GM23248 (cell line): Measurements from ENCODE around the gene GAS2. TPM values are rescaled to one million over a fixed set of nuclear protein-coding genes. Genes with fewer than 3 reads are reported as not detected.

Experiments used
- DNase-seq: peaks from one replicate; pipeline ENCODE4 v3.0.0-alpha.2; 2015
- H2AFZ ChIP-seq: fragments of 200-600 bp; sonication (generic); 2 replicates; pipeline ENCODE4 v1.6.1; 2016; ENCODE audit warnings: antibody characterized with exemption
- H3F3A ChIP-seq: fragments of 200-600 bp; sonication (generic); 2 replicates; pipeline ENCODE4 v1.6.1; 2016; ENCODE audit warnings: mild to moderate bottlenecking, antibody characterized with exemption, mixed run types; ENCODE audit not compliant: insufficient read depth
- H3K27ac ChIP-seq: fragments of 200-600 bp; sonication (generic); 2 replicates; pipeline ENCODE4 v1.5.1; 2016; ENCODE audit warnings: mild to moderate bottlenecking
- H3K27me3 ChIP-seq: fragments of 200-600 bp; sonication (generic); replicated peaks from 2 replicates; pipeline ENCODE4 v1.6.1; 2016; ENCODE audit warnings: mild to moderate bottlenecking; ENCODE audit not compliant: insufficient read depth
- H3K36me3 ChIP-seq: fragments of 200-600 bp; sonication (generic); 2 replicates; pipeline ENCODE4 v1.6.1; 2016; ENCODE audit warnings: low read depth, mild to moderate bottlenecking
- H3K4me1 ChIP-seq: fragments of 200-600 bp; sonication (generic); 2 replicates; pipeline ENCODE4 v1.6.1; 2016; ENCODE audit warnings: mild to moderate bottlenecking; ENCODE audit not compliant: insufficient read depth
- H3K4me2 ChIP-seq: fragments of 200-600 bp; sonication (generic); one replicate; pipeline ENCODE4 v1.6.1; 2016; ENCODE audit warnings: mild to moderate bottlenecking; ENCODE audit not compliant: unreplicated experiment
- H3K4me3 ChIP-seq: fragments of 200-600 bp; sonication (generic); 2 replicates; pipeline ENCODE4 v1.5.1; 2016; ENCODE audit warnings: mild to moderate bottlenecking
- H3K79me2 ChIP-seq: fragments of 200-600 bp; sonication (generic); 2 replicates; pipeline ENCODE4 v1.6.1; 2016; ENCODE audit warnings: mild to moderate bottlenecking; ENCODE audit not compliant: insufficient read depth
- H3K9ac ChIP-seq: fragments of 200-600 bp; sonication (generic); 2 replicates; pipeline ENCODE4 v1.6.1; 2016; ENCODE audit warnings: mild to moderate bottlenecking
- H3K9me2 ChIP-seq: fragments of 200-600 bp; sonication (generic); 2 replicates; pipeline ENCODE4 v1.6.1; 2016; ENCODE audit warnings: mixed run types, mild to moderate bottlenecking, moderate library complexity; ENCODE audit not compliant: insufficient read depth
- H3K9me3 ChIP-seq: fragments of 200-600 bp; sonication (generic); one replicate; pipeline ENCODE4 v1.6.1; 2017; ENCODE audit warnings: low read depth
- H4K20me1 ChIP-seq: fragments of 200-600 bp; sonication (generic); 2 replicates; pipeline ENCODE4 v1.6.0; 2016; ENCODE audit not compliant: insufficient read depth
- EZH2 ChIP-seq: fragments of 200-600 bp; sonication (generic); IDR thresholded peaks from 2 replicates; pipeline ENCODE4 v1.6.1; 2018; ENCODE audit warnings: antibody characterized with exemption, mild to moderate bottlenecking; ENCODE audit not compliant: insufficient read depth, poor library complexity, severe bottlenecking
- EZH2phosphoT487 ChIP-seq: fragments of 200-600 bp; sonication (generic); IDR thresholded peaks from 2 replicates; pipeline ENCODE4 v1.6.1; 2018; ENCODE audit warnings: antibody characterized with exemption, moderate library complexity, mild to moderate bottlenecking, low read depth; ENCODE audit not compliant: insufficient read depth
- whole genome bisulfite sequencing, 2 experiments: methylation state at CpG; one replicate each; pipeline ENCODE4 v1.1.6; 2015 to 2017; ENCODE audit warnings: low lambda C conversion rate in 2 of 2, low coverage in 1 of 2; ENCODE audit errors: missing lambda C conversion rate in 2 of 2; 5-methylcytosine and 5-hydroxymethylcytosine counted together
- in situ Hi-C: fragments of 300-500 bp; cut with MboI; formaldehyde crosslinking; loops from 2 replicates; pipeline ENCODE4 v1.15.0; 2020
- polyA plus RNA-seq: library from polyadenylated mRNA; unstranded; fragments of >200 nt; fragmentation: Nextera tagmentation; extraction: Ambion mirVana; gene quantifications from 2 replicates; pipeline ENCODE4 v1.2.1, GENCODE V29; 2016
- total RNA-seq: library from RNA; depleted of rRNA; stranded (reverse); fragments of >200 nt; shearing (Covaris generic); gene quantifications from 2 replicates; pipeline ENCODE4 v1.2.3, GENCODE V29; 2014

GAS2 gene
- total and polyA plus RNA-seq, 2 experiments from 2014 or later = 0.63 to 1.2 TPM

DNA sequence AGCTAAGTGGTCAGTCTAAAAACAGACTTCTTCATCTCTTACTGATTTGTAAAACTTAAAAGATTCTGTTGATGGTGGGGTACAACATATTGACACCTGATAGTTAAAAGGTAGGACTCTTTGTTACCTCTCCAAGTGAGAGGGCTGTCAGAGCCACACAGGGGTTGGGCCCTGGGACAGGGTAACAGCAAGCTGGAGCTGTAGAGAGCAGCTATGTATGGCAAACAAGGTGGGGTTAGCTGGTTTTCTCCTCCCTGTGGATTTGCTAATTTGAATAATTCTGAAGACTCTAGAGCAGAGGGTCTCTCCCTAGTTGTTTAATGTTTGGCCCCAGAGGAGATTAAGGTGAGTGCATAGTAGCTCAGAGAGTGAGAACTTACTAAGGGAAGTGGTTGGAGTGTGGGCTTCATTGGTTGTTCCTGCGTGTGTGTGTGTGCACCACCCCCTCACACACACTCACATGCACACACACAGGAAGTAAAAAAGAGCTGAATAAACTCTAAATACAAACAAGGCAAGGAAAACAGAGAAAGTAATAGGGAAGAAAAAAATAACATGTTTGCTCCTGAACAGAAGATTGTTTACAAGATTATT, 9.2 kb upstream of the GAS2 start:
- Histone ChIP-seq H3K9me2 (no peaks in the 10 kb centered on the region), H3K79me2 (no peaks in the 10 kb centered on the region), H4K20me1 (no peaks in the 10 kb centered on the region), H3K36me3 (no peaks in the 10 kb centered on the region), H3K4me2 (no peak overlapping the region), H2AFZ (no peak overlapping the region), H3F3A (no peaks in the 10 kb centered on the region), H3K4me3 (no peak overlapping the region), H3K9me3 (no peaks in the 10 kb centered on the region), H3K27me3 (no peaks in the 10 kb centered on the region), H3K9ac (no peak overlapping the region), H3K4me1 (no peaks in the 10 kb centered on the region), H3K27ac (no peak overlapping the region)
- 79 to 81% methylated on average over 1 of the region's 1 CpG for WGBS, 2 experiments
- no peak for TF ChIP-seq EZH2phosphoT487
- no peak for TF ChIP-seq EZH2
- in situ Hi-C loops = no loop called here
- DNase-seq = no peak

GRCh38 chr11:22659783-22660182, 6.6 kb upstream of the GAS2 start:
- no peak overlapping the region for H3K27ac ChIP-seq
- H3K36me3 ChIP-seq = no peaks in the 10 kb centered on the region
- H3F3A ChIP-seq = no peaks in the 10 kb centered on the region
- H3K4me1 ChIP-seq = no peaks in the 10 kb centered on the region
- no peaks in the 10 kb centered on the region for H3K79me2 ChIP-seq
- TF ChIP-seq EZH2phosphoT487 (no peak), EZH2 (no peak)
- DNase-seq = no peak
- no peak overlapping the region for H3K4me2 ChIP-seq
- 88 to 89% methylated on average over 1 of the region's 1 CpG for WGBS, 2 experiments
- peaks cover 6% of the 10 kb centered on the region for H3K27me3 ChIP-seq
- H3K4me3 ChIP-seq = no peak overlapping the region
- no peaks in the 10 kb centered on the region for H3K9me3 ChIP-seq
- H3K9me2 ChIP-seq = no peaks in the 10 kb centered on the region
- no peak overlapping the region for H3K9ac ChIP-seq
- no peaks in the 10 kb centered on the region for H4K20me1 ChIP-seq
- no peak overlapping the region for H2AFZ ChIP-seq
- in situ Hi-C loops = no loop called here

GRCh38 chr11:22666688-22667439, 453 bp downstream of the GAS2 start:
- Histone ChIP-seq H3K36me3 (no peaks in the 10 kb centered on the region), H4K20me1 (no peaks in the 10 kb centered on the region), H3K9me2 (no peaks in the 10 kb centered on the region), H2AFZ (peak overlapping the region; percentile 53), H3K27me3 (peaks cover 56% of the 10 kb centered on the region), H3K4me1 (no peaks in the 10 kb centered on the region), H3K9me3 (no peaks in the 10 kb centered on the region), H3K4me2 (peak overlapping the region; percentile 29), H3K9ac (no peak overlapping the region), H3K4me3 (peak overlapping the region; percentile 58), H3K27ac (no peak overlapping the region), H3K79me2 (no peaks in the 10 kb centered on the region), H3F3A (no peaks in the 10 kb centered on the region)
- 4 to 6% methylated on average over 33 to 38 of the region's 40 CpGs for WGBS, 2 experiments
- peak; percentile 20 for DNase-seq
- no peak for TF ChIP-seq EZH2
- TF ChIP-seq EZH2phosphoT487 = no peak
- in situ Hi-C loops = no loop called here

GRCh38 chr11:22668005-22668796, 1.8 kb downstream of the GAS2 start:
- Histone ChIP-seq H3K27me3 (peaks cover 56% of the 10 kb centered on the region), H3K27ac (no peak overlapping the region), H3K4me3 (no peak overlapping the region), H2AFZ (no peak overlapping the region), H4K20me1 (no peaks in the 10 kb centered on the region), H3K79me2 (no peaks in the 10 kb centered on the region), H3K9me2 (no peaks in the 10 kb centered on the region), H3K9me3 (no peaks in the 10 kb centered on the region), H3K4me1 (no peaks in the 10 kb centered on the region), H3K9ac (no peak overlapping the region), H3F3A (no peaks in the 10 kb centered on the region), H3K4me2 (no peak overlapping the region), H3K36me3 (no peaks in the 10 kb centered on the region)
- no peak for DNase-seq
- 18 to 22% methylated on average over 3 of the region's 3 CpGs for WGBS, 2 experiments
- no peak for TF ChIP-seq EZH2phosphoT487
- no peak for TF ChIP-seq EZH2
- in situ Hi-C loops = no loop called here
